ENCODE results near the gene ELAC1. TPM values are rescaled to one million over a fixed set of nuclear protein-coding genes. Genes with fewer than 3 reads are reported as not detected.
"Not testable (repeated sequence)": the region's sequence is repeated elsewhere in the genome, so short reads cannot be mapped to it uniquely, and the experiment has no call there.

The ELAC1 gene, protein sequence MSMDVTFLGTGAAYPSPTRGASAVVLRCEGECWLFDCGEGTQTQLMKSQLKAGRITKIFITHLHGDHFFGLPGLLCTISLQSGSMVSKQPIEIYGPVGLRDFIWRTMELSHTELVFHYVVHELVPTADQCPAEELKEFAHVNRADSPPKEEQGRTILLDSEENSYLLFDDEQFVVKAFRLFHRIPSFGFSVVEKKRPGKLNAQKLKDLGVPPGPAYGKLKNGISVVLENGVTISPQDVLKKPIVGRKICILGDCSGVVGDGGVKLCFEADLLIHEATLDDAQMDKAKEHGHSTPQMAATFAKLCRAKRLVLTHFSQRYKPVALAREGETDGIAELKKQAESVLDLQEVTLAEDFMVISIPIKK
- 6.1 and 8.2 TPM in 2 replicates for total RNA-seq (2014; rRNA removed; shearing (Covaris generic))

DNA sequence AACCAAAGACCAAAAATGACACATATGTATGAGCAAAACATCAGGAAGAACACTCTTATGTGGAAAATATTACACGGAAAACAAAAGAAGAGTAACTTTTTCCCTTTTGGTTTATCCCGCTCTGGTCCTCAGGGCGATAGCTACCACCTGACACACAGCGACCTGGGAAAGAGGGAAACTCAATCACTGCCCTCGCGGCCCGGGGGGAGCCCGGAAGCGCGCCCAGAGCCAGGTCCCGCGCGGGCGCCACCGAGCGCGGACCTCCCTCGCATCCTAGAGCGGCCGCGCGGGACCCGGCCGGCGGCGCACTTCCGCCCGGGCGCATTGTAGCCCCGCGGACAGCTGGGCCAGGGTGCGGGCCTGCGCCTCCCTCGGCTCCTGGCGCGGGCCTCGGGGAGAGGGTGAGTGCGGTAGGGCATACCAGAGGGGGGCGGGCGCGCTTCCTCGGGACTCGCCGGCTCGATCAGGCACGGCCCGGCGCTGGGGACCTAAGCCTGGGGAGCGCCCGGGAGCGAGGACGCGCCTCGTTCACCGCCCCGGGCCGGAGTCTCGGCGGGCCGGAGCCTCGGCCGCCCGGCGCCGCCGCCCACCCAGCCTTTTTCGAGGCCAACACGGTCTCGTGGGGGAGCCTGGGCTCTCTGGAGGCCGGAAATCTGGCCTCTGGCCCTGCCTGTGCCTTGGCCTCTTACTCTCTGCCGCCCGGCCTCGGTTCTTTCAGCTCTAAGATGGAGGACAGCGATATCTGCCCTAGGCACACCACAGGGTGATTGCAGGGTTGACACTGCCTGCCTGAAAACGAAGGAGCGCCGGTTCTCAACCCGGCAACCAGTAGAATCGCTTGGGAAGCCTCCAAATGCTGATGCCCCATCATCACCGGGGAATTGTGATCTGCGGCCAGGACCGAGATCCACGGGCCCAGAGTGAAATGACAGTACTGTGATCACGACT lies at the start of gene ELAC1:
Gene ELAC1, plus strand, starts transcription at position 327 of the 948 bp plus-strand sequence. CDS start 6,365 bp downstream, outside the sequence.
- H3K4me3 ChIP-seq = peak within 1 kb of the TSS; percentile 89
- peak within 1 kb of the TSS; percentile 90 for H3K27ac ChIP-seq
- H3K36me3 ChIP-seq = peaks cover 11% of the 10 kb centered on the region
- H3K4me1 ChIP-seq (replicated peaks) = peaks cover 10% of the 10 kb centered on the region
- no peaks in the 10 kb centered on the region for H3K27me3 ChIP-seq (replicated peaks)
- H3K9me3 ChIP-seq (replicated peaks) = no peaks in the 10 kb centered on the region
- DNase-seq (ENCODE audit: low read depth in 1 of 2, low spot score in 2 of 2) = peak; percentile 77 to 86

DNA sequence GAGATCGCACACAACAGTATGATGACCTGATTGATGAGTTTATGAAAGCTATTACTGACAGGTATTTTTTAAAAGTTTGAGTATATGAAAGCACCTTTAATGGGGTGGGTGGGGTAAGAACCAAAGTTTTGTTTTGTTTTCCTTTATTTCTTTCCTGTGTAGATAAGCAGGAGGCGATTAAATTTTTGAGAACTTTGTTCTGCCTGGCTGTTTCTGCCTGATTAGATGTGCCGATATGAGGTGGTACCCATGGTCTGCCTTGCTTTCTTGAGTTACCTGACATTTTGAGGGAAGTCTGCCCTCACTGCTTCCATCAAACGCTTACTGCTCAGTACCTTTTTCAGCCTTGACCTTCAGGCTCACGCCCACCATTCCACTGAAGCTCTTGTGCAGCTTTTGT lies 49.7 kb upstream of the ELAC1 start:
- H3K36me3 ChIP-seq = peaks cover 2% of the 10 kb centered on the region; the same call in 1 of the 2 replicates
- DNase-seq (ENCODE audit: low read depth in 1 of 2, low spot score in 2 of 2) = no peak
- no peaks in the 10 kb centered on the region for H3K9me3 ChIP-seq (replicated peaks)
- H3K27me3 ChIP-seq (replicated peaks) = no peaks in the 10 kb centered on the region
- H3K27ac ChIP-seq = no peak overlapping the region
- no peaks in the 10 kb centered on the region for H3K4me1 ChIP-seq (replicated peaks)
- no peak overlapping the region for H3K4me3 ChIP-seq

DNA sequence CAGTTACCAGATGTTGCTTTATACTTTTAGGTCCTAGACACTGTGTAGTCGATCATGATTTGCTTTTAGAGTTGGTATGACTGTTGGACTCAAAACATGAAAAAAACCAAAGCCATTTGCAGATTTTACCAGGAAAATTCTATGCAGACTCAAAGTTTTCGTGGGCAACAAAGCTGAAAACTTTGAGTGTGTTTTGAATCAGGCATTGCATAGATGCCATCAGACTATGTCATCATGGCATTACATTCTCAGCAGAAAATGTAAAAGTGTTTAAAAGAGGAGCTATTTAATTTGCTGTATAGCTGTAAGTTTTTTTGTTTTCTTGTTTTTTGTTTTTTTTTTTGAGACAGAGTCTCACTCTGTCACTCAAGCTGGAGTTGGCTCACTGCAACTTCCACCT lies 43.5 kb upstream of the ELAC1 start:
- H3K27ac ChIP-seq = no peak overlapping the region

DNA sequence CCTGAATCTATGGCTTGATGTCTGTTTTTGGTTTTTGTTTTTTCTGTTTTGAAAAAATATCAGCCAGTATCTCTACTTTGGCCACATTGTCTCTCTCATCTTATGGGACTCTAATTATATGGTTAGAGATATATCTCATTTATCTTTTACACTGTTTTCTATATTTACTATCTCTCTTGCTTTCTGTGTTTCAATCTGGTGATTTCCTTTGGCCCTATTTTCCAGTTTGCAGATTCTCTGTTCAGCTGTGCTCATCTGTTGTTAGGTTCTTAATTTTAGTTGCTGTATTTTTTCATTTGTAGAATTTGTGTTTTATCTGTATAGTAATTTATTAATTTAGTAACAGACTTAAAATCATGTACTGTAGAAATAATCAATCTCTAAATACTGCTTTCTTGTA lies 41.3 kb upstream of the ELAC1 start:
- Histone ChIP-seq H3K4me3 (no peak overlapping the region), H3K27me3 (replicated peaks) (no peaks in the 10 kb centered on the region), H3K4me1 (replicated peaks) (no peaks in the 10 kb centered on the region), H3K27ac (no peak overlapping the region), H3K36me3 (peaks cover 12% of the 10 kb centered on the region), H3K9me3 (replicated peaks) (no peaks in the 10 kb centered on the region)
- DNase-seq (ENCODE audit: low read depth in 1 of 2, low spot score in 2 of 2) = no peak

More for the DNA sequence above, 43.5 kb upstream of the ELAC1 start:
- Histone ChIP-seq H3K36me3 (peaks cover 12% of the 10 kb centered on the region), H3K4me1 (replicated peaks) (no peaks in the 10 kb centered on the region), H3K27me3 (replicated peaks) (no peaks in the 10 kb centered on the region), H3K9me3 (replicated peaks) (no peaks in the 10 kb centered on the region), H3K4me3 (no peak overlapping the region)
- DNase-seq (ENCODE audit: low read depth in 1 of 2, low spot score in 2 of 2) = no peak

DNA sequence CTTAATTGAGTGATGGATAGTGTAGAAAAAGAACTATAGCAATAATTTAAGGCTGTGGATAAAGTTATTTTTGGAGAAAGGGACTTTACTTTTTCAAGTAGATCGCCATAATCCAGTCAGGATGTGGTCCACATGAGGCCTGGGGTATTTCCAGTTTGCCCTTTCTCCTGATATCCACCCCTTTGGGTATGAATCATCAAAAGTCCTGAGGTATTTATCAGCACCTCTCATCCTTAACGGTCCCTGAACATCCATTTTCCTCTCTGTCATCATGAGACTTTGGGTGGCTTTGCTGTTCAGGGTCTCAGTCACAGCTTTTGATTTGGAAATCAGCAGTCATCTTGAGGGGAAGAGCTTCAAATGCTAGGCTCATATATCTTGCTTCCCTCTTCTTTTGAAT lies 39.3 kb upstream of the ELAC1 start:
- no peaks in the 10 kb centered on the region for H3K4me1 ChIP-seq (replicated peaks)
- no peak overlapping the region for H3K27ac ChIP-seq
- H3K9me3 ChIP-seq (replicated peaks) = no peaks in the 10 kb centered on the region
- no peak for DNase-seq (ENCODE audit: low read depth in 1 of 2, low spot score in 2 of 2)
- H3K36me3 ChIP-seq = peaks cover 10% of the 10 kb centered on the region
- H3K4me3 ChIP-seq = no peak overlapping the region
- no peaks in the 10 kb centered on the region for H3K27me3 ChIP-seq (replicated peaks)

DNA sequence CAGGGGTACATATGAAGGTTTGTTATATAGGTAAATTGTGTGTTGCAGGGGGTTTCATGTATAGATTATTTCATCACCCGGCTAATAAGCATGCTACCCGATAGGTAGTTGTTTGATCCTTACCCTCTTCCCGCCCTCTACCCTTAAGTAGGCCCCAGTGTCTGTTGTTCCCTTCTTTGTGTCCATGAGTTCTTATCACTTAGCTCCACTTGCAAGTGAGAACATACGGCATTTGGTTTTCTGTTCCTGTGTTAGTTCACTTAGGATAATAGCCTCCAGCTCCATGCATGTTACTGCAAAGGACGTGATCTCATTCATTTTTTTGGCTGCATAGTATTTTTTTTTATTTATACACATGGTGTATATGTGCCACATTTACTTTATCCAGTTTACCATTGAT lies 34.2 kb upstream of the ELAC1 start:
- no peaks in the 10 kb centered on the region for H3K36me3 ChIP-seq
- no peak overlapping the region for H3K27ac ChIP-seq
- no peaks in the 10 kb centered on the region for H3K9me3 ChIP-seq (replicated peaks)
- no peaks in the 10 kb centered on the region for H3K27me3 ChIP-seq (replicated peaks)
- H3K4me1 ChIP-seq (replicated peaks) = no peaks in the 10 kb centered on the region
- no peak for DNase-seq (ENCODE audit: low read depth in 1 of 2, low spot score in 2 of 2)
- H3K4me3 ChIP-seq = no peak overlapping the region

DNA sequence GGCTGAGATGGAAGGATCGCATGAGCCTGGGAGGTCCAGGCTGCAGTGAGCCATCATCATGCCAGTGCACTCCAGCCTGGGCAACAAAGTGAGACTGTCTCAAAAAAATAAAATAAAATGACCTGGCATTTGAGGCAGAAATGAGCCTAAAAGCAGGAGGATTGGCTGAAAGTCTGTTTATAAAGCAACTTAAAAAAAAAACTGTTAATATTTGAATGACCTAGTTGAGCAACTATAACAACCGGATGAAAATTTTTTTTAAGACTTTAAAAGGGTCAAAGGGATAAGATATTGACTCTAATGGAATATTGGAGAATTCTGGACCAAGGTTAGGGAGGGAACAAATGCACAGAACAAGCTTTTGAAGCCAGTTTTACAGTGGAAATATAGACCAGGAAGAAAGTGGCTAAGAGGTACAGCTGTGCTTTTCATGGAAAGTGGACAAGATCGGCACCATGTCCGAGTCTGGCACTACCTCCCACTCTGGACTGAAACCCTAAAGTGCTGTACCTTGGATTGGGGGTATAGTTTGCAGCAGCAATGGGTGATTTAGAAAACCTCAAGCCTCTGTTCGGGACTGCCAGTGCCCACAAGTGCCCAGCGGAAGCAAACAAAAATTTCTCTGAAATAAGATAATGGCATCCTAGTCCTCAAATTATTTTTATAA lies 33.2 kb upstream of the ELAC1 start:
- DNase-seq (ENCODE audit: low read depth in 1 of 2, low spot score in 2 of 2) = no peak
- no peaks in the 10 kb centered on the region for H3K4me1 ChIP-seq (replicated peaks)
- no peaks in the 10 kb centered on the region for H3K36me3 ChIP-seq
- H3K9me3 ChIP-seq (replicated peaks) = no peaks in the 10 kb centered on the region
- no peak overlapping the region for H3K27ac ChIP-seq
- no peak overlapping the region for H3K4me3 ChIP-seq
- no peaks in the 10 kb centered on the region for H3K27me3 ChIP-seq (replicated peaks)

DNA sequence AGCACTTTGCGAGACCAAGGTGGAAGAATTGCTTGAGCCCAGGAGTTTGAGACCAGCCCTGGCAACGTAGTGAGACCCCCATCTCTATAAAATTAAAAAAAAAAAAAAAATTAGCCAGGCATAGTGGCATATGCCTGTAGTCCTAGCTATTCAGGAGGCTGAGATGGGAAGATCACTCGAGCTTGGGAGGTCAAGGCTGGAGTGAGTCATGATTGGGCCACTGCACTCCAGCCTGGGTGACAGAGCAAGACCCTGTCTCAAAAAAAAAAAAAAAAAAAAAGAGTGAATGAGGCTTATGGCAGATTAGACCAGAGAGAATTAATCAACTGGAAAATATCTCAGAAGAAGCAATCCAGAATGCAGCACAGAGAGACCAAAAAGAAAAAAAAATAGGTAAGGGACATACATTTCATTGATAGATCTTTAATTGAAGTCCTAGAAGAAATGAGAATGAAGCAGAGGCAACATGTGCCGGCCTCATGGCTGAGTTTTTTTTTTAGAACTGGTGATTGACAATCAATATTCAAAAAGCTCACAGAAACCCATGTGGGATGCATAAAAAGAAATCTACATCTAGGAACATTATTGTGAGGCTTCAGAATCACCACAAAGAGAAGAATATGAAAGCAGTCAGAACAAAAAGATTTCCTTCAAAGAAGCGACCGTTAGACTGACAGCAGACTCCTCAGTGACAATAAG lies 32.2 kb upstream of the ELAC1 start:
- Histone ChIP-seq H3K27ac (no peak overlapping the region), H3K9me3 (replicated peaks) (no peaks in the 10 kb centered on the region), H3K4me3 (no peak overlapping the region), H3K4me1 (replicated peaks) (no peaks in the 10 kb centered on the region), H3K36me3 (no peaks in the 10 kb centered on the region; the same call in 1 of the 2 replicates), H3K27me3 (replicated peaks) (no peaks in the 10 kb centered on the region)
- DNase-seq (ENCODE audit: low read depth in 1 of 2, low spot score in 2 of 2) = no peak

DNA sequence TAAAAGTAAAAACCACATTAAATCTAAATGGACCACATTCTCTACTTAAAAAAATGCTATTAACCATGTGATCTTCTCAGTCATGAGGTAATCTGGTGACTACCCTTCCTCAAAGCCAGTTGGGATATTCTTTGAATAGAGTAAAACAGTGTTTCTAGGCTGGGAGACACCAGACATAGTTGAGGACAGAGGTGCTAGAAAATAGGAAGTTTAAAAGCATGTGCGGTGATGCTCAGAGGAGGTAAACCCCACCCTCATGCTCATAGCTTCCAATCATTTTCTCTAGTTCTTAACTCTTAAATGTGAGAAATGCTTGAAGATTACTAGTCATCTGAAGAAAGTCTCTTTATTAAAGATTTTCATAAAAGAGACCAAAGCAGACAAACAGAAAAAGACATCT lies 30.7 kb upstream of the ELAC1 start:
- Histone ChIP-seq H3K27me3 (replicated peaks) (no peaks in the 10 kb centered on the region), H3K9me3 (replicated peaks) (no peaks in the 10 kb centered on the region), H3K27ac (no peak overlapping the region), H3K36me3 (no peaks in the 10 kb centered on the region; the same call in 1 of the 2 replicates), H3K4me1 (replicated peaks) (no peaks in the 10 kb centered on the region), H3K4me3 (no peak overlapping the region)
- DNase-seq (ENCODE audit: low read depth in 1 of 2, low spot score in 2 of 2) = no peak

DNA sequence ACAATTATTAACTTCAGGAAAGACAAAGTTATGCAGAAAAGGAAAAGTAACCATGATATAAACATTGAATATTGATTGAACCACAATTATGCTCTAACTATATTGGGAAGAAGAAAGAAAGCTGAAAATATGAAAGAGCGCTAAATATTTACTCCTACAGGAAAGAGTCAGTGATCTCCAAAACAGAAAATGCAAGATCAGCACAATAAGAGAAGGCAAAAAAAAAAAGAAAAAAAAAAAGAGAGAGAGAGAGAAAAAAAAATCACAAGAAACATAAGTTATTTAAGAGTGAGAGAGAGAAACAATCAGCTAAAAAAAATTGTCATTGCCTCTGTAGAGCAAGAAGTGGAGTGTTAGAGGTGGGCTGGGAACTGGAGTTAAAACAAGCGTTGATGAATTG lies 28.9 kb upstream of the ELAC1 start:
- no peak for DNase-seq (ENCODE audit: low read depth in 1 of 2, low spot score in 2 of 2)
- no peaks in the 10 kb centered on the region for H3K4me1 ChIP-seq (replicated peaks)
- no peak overlapping the region for H3K27ac ChIP-seq
- no peak overlapping the region for H3K4me3 ChIP-seq
- no peaks in the 10 kb centered on the region for H3K27me3 ChIP-seq (replicated peaks)
- no peaks in the 10 kb centered on the region for H3K9me3 ChIP-seq (replicated peaks)
- no peaks in the 10 kb centered on the region; the same call in 1 of the 2 replicates for H3K36me3 ChIP-seq

DNA sequence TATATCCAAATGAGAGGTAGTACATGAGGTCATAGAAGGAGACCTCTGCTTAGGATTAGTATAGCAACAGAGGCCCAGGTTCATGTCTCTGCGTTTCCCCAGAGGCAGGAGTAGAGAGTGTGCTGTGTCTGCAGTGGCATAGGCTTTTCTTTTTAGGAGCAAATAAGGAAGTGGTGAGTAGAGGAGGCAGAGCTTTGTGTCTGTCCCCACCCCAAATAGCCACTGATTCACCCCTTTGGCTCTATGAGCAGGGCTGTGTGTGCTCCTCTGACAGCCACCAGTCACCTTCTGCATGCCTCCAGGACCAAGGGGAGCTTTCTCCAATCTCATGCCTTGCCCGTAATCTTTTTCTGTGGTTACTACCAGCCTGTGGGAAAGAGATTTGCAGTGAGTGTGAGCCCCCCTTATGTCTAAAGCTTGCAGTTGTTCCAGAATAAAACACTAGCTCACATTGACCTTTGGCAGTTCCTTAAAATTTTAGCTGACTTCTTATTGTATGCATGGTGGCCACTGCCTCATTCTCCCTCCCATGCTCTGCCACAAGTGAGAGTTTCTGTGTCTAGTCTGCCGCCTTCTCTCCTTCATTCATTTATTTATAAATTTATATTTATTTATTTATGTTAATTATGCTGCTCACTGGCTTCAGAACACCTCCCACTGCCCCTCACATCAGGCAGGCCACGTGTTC lies 23.5 kb upstream of the ELAC1 start:
- Histone ChIP-seq H3K27me3 (replicated peaks) (no peaks in the 10 kb centered on the region), H3K36me3 (no peaks in the 10 kb centered on the region; the same call in 1 of the 2 replicates), H3K27ac (no peak overlapping the region), H3K4me3 (no peak overlapping the region), H3K9me3 (replicated peaks) (no peaks in the 10 kb centered on the region), H3K4me1 (replicated peaks) (no peaks in the 10 kb centered on the region)
- no peak for DNase-seq (ENCODE audit: low read depth in 1 of 2, low spot score in 2 of 2)

DNA sequence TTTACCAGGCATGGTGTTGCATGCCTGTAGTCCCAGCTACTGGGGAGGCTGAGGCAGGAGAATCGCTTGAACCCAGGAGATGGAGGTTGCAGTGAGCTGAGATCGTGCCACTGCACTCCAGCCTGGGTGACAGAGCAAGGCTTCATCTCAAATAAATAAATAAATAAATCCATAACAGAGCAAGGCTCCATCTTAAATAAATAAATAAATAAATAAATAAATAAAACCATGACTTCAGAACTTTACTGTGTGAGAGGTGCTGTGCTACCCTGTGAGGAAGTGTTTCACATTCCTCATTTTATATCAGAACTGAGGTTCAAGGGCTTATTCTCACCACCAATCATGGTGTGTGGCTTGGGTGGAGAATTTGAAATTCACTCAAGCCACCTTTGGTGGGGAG lies 21.9 kb upstream of the ELAC1 start:
- not testable (repeated sequence) for H3K36me3 ChIP-seq; H3K4me1 ChIP-seq (replicated peaks); DNase-seq (ENCODE audit: low read depth in 1 of 2, low spot score in 2 of 2); H3K27ac ChIP-seq; H3K4me3 ChIP-seq; H3K27me3 ChIP-seq (replicated peaks); H3K9me3 ChIP-seq (replicated peaks)

DNA sequence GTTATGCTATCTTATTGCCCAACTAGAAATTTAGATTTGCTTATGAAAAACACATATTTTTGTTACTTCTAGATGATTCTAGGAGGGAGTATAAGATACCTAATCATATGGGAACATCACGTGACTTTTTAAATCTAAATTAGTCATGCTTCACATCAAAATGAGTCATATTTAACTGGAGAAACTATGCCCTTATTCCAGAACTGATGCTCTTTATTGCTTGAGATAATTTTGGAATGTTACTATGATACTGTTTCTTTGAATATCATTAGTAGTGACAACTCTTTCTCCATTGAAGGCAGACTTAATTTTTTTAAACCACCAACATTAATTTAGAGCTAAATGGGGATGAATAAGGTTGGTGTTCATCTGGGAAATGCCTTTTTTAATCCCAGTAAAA lies 19.9 kb upstream of the ELAC1 start:
- no peak overlapping the region for H3K27ac ChIP-seq
- no peaks in the 10 kb centered on the region for H3K9me3 ChIP-seq (replicated peaks)
- DNase-seq (ENCODE audit: low read depth in 1 of 2, low spot score in 2 of 2) = no peak

More for the DNA sequence above, 19.9 kb upstream of the ELAC1 start:
- no peaks in the 10 kb centered on the region for H3K36me3 ChIP-seq
- no peak overlapping the region for H3K4me3 ChIP-seq
- no peaks in the 10 kb centered on the region for H3K27me3 ChIP-seq (replicated peaks)
- no peaks in the 10 kb centered on the region for H3K4me1 ChIP-seq (replicated peaks)
